ENCODE data around the gene IGF2. TPM values are rescaled to one million over a fixed set of nuclear protein-coding genes. Genes with fewer than 3 reads are reported as not detected.

The IGF2 gene
- total and polyA plus RNA-seq, 10 of the 15 experiments (the other 5 are each of a cell fraction or from before 2014, with no cell fraction given): 0.41 TPM; not detected in 9

DNA sequence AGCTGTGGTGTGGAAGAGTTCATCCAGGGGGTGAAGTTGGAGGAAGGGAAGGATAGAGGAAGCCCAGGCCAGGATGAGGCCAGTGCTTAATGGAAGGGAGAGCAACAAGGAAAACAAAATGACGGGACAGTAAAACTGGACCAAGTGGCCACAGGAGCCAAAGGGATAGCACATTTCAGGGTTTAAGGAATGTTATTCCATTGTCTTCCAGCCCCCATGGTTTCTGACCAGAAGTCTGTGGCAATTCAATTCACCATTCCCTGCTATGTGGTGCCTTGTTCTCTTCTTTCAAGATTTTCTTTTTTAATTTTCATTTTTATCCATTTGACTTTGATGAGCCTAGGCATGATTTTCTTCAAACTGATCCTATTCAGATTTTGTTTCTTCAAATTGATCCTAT lies 22.5 kb downstream of the IGF2 start (continued):
- TF ChIP-seq IKZF2 (IDR thresholded peaks at IDR 0.05): no peak
- no peak for TF ChIP-seq SIX5 (IDR thresholded peaks at IDR 0.05; ENCODE audit: low read depth, low read length, severe bottlenecking)
- TF ChIP-seq MYC (IDR thresholded peaks at IDR 0.05; ENCODE audit: insufficient read depth, insufficient read length, insufficient replicate concordance, low read length, severe bottlenecking): no peak
- TF ChIP-seq, protein P1, sequence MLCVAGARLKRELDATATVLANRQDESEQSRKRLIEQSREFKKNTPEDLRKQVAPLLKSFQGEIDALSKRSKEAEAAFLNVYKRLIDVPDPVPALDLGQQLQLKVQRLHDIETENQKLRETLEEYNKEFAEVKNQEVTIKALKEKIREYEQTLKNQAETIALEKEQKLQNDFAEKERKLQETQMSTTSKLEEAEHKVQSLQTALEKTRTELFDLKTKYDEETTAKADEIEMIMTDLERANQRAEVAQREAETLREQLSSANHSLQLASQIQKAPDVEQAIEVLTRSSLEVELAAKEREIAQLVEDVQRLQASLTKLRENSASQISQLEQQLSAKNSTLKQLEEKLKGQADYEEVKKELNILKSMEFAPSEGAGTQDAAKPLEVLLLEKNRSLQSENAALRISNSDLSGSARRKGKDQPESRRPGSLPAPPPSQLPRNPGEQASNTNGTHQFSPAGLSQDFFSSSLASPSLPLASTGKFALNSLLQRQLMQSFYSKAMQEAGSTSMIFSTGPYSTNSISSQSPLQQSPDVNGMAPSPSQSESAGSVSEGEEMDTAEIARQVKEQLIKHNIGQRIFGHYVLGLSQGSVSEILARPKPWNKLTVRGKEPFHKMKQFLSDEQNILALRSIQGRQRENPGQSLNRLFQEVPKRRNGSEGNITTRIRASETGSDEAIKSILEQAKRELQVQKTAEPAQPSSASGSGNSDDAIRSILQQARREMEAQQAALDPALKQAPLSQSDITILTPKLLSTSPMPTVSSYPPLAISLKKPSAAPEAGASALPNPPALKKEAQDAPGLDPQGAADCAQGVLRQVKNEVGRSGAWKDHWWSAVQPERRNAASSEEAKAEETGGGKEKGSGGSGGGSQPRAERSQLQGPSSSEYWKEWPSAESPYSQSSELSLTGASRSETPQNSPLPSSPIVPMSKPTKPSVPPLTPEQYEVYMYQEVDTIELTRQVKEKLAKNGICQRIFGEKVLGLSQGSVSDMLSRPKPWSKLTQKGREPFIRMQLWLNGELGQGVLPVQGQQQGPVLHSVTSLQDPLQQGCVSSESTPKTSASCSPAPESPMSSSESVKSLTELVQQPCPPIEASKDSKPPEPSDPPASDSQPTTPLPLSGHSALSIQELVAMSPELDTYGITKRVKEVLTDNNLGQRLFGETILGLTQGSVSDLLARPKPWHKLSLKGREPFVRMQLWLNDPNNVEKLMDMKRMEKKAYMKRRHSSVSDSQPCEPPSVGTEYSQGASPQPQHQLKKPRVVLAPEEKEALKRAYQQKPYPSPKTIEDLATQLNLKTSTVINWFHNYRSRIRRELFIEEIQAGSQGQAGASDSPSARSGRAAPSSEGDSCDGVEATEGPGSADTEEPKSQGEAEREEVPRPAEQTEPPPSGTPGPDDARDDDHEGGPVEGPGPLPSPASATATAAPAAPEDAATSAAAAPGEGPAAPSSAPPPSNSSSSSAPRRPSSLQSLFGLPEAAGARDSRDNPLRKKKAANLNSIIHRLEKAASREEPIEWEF (IDR thresholded peaks at IDR 0.05; ENCODE audit: insufficient replicate concordance, low read depth, low read length): no peak
- no peak for TF ChIP-seq NR2C2 (IDR thresholded peaks at IDR 0.05; ENCODE audit: borderline replicate concordance, control insufficient read depth, insufficient read length, low read depth)

- no TSS peak for BruUV-seq (replicated peaks)
- no peak overlapping the region for H3K9ac ChIP-seq (ENCODE audit: control insufficient read depth, insufficient read depth, low read length)
- no peak overlapping the region for H3K27ac ChIP-seq (ENCODE audit: control insufficient read depth, insufficient read depth)
- no peaks in the 10 kb centered on the region for H3K4me1 ChIP-seq (ENCODE audit: control insufficient read depth, insufficient read depth, low read length)
- 70% methylated on average over 12 of the region's 12 CpGs for WGBS (ENCODE audit: insufficient coverage, insufficient replicate concordance, low lambda C conversion rate, missing lambda C conversion rate)
- no peaks in the 10 kb centered on the region for H4K20me1 ChIP-seq (ENCODE audit: control insufficient read depth, insufficient read depth)
- no peaks in the 10 kb centered on the region; a peak in 2 of 4 replicates for H3K27me3 ChIP-seq (replicated peaks in 1 of 2; ENCODE audit: control insufficient read depth in 2 of 2, insufficient read depth in 2 of 2, low read length in 1 of 2)
- DNase-seq (ENCODE audit: low read depth, low spot score) (no peak), ATAC-seq (no peak), FAIRE-seq (no peak)
- no peak overlapping the region for H3K4me2 ChIP-seq (ENCODE audit: control insufficient read depth, insufficient read depth)
- no peaks in the 10 kb centered on the region for H3K79me2 ChIP-seq (ENCODE audit: control insufficient read depth, insufficient read depth, low read length)
- in situ Hi-C loops (cut with MboI): no loop called here
- ChIA-PET POLR2A (no interaction called here), SMC1A (ENCODE audit: uncharacterized antibody, unreplicated experiment) (interaction anchor here (1.5 kb wide), 1 partner anchor 9 kb away, joined by 3 read pairs; no protein-coding TSS in a partner anchor), RAD21 (ENCODE audit: unreplicated experiment) (no interaction called here), CTCF (no interaction called here)
- H3K9me3 ChIP-seq (replicated peaks; ENCODE audit: control insufficient read depth, insufficient read depth, low read length): no peaks in the 10 kb centered on the region; the same call in 2 of the 3 replicates
- H3K36me3 ChIP-seq (ENCODE audit: control insufficient read depth in 2 of 2, insufficient read depth in 2 of 2, low read length in 1 of 2): no peaks in the 10 kb centered on the region
- H2AFZ ChIP-seq (ENCODE audit: control insufficient read depth, low read depth, low read length): no peak overlapping the region
- no peak overlapping the region for H3K4me3 ChIP-seq
- intact Hi-C loops (cut with micrococcal nuclease; ENCODE audit: unreplicated experiment): no loop called here
- TF ChIP-seq FOXM1 (IDR thresholded peaks at IDR 0.05; ENCODE audit: low read depth, low read length): no peak
- TF ChIP-seq CBX5 (IDR thresholded peaks at IDR 0.05; ENCODE audit: low read depth): no peak
- no peak for TF ChIP-seq RELA (IDR thresholded peaks at IDR 0.05; ENCODE audit: borderline replicate concordance, partially characterized antibody)
- no peak for TF ChIP-seq KLF5 (IDR thresholded peaks at IDR 0.05; ENCODE audit: partially characterized antibody)
- TF ChIP-seq SREBF1 (IDR thresholded peaks at IDR 0.05; ENCODE audit: low read length): no peak
- TF ChIP-seq ZBED1 (IDR thresholded peaks at IDR 0.05; ENCODE audit: borderline replicate concordance): no peak
- no peak for TF ChIP-seq BRCA1 (IDR thresholded peaks at IDR 0.05; ENCODE audit: low read depth, low read length)
- TF ChIP-seq FOS (IDR thresholded peaks at IDR 0.05; ENCODE audit: borderline replicate concordance, extremely low read depth, insufficient read length): no peak
- TF ChIP-seq, protein P2, sequence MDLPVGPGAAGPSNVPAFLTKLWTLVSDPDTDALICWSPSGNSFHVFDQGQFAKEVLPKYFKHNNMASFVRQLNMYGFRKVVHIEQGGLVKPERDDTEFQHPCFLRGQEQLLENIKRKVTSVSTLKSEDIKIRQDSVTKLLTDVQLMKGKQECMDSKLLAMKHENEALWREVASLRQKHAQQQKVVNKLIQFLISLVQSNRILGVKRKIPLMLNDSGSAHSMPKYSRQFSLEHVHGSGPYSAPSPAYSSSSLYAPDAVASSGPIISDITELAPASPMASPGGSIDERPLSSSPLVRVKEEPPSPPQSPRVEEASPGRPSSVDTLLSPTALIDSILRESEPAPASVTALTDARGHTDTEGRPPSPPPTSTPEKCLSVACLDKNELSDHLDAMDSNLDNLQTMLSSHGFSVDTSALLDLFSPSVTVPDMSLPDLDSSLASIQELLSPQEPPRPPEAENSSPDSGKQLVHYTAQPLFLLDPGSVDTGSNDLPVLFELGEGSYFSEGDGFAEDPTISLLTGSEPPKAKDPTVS (IDR thresholded peaks at IDR 0.05; ENCODE audit: low read depth, low read length): no peak
- TF ChIP-seq NFXL1 (IDR thresholded peaks at IDR 0.05; ENCODE audit: borderline replicate concordance): no peak
Measured at GRCh38 chr11:2115308-2115707, 23.9 kb downstream of the IGF2 start.

Measured in GM12878 (cell line).